Left lobe of liver (tissue), 2 donors: ENCODE measurements around the gene DUOX1. TPM values are rescaled to one million over a fixed set of nuclear protein-coding genes. Genes with fewer than 3 reads are reported as not detected.
"Not testable (repeated sequence)": the region's sequence is repeated elsewhere in the genome, so short reads cannot be mapped to it uniquely, and the experiment has no call there.

Source experiments
- ATAC-seq: fragments of 200-7000 bp; cut with Tn5 transposase; one replicate; pipeline ENCODE4 v1.9.1; 2020; ENCODE audit warnings: mild to moderate bottlenecking, moderate library complexity
- DNase-seq: peaks from one replicate; pipeline ENCODE4 v3.0.0-alpha.2; 2020; ENCODE audit warnings: low spot score
- total RNA-seq: library from RNA; stranded (reverse); gene quantifications from one replicate; pipeline ENCODE4 v1.2.1, GENCODE V29; 2021
- donor health status: DM: no; HTN: no; CAD: no; lungs with moderate emphysema.
- donor health status: DM: no; HTN: yes; CAD: no.

DUOX1 gene
- total RNA-seq, 1 donor from 2014 or later, result 0.45 TPM

- ATAC-seq, result no peak
- no peak for DNase-seq
Observed at GRCh38 chr15:45120081-45120972, 9.5 kb upstream of the DUOX1 start.

GRCh38 chr15:45121020-45121419 is 8.8 kb upstream of the DUOX1 start:
- DNase-seq (no peak), ATAC-seq (no peak)

GRCh38 chr15:45121706-45122417 is 7.9 kb upstream of the DUOX1 start:
- no peak for DNase-seq
- no peak for ATAC-seq

- no peak for ATAC-seq
- no peak for DNase-seq
Observed at GRCh38 chr15:45122719-45123118, 7.1 kb upstream of the DUOX1 start.

- ATAC-seq (no peak), DNase-seq (no peak)
Observed at GRCh38 chr15:45123397-45123796, 6.4 kb upstream of the DUOX1 start.

- ATAC-seq (peak; percentile 89), DNase-seq (no peak)
Observed at GRCh38 chr15:45126535-45127158, 3.1 kb upstream of the DUOX1 start.

GRCh38 chr15:45128971-45129639 is 689 bp upstream of the DUOX1 start:
- no peak for DNase-seq
- ATAC-seq, result no peak

GRCh38 chr15:45130291-45131000 is 652 bp downstream of the DUOX1 start:
- DNase-seq, result no peak
- no peak for ATAC-seq

GRCh38 chr15:45131510-45131909 is 1.7 kb downstream of the DUOX1 start:
- no peak for DNase-seq
- no peak for ATAC-seq

GRCh38 chr15:45132844-45133560 is 3.2 kb downstream of the DUOX1 start:
- no peak for DNase-seq
- no peak for ATAC-seq

GRCh38 chr15:45133561-45133920 is 3.7 kb downstream of the DUOX1 start:
- no peak for DNase-seq
- no peak for ATAC-seq

- no peak for DNase-seq
- no peak for ATAC-seq
Observed at GRCh38 chr15:45134046-45134445, 4.3 kb downstream of the DUOX1 start.

- DNase-seq, result no peak
- peak; percentile 82 for ATAC-seq
Observed at GRCh38 chr15:45134682-45135604, 5.1 kb downstream of the DUOX1 start.

- peak; percentile 3 for ATAC-seq
- DNase-seq, result not testable (repeated sequence)
Observed at GRCh38 chr15:45135705-45136377, 6.0 kb downstream of the DUOX1 start.

GRCh38 chr15:45136378-45136764 is 6.6 kb downstream of the DUOX1 start:
- DNase-seq (no peak), ATAC-seq (no peak)

- DNase-seq (no peak), ATAC-seq (no peak)
Observed at GRCh38 chr15:45137703-45138102, 7.9 kb downstream of the DUOX1 start.

GRCh38 chr15:45138814-45139765 is 9.3 kb downstream of the DUOX1 start:
- ATAC-seq, result peak; percentile 76
- peak; percentile 70 for DNase-seq
